Gastroesophageal sphincter (tissue), 3 donors: ENCODE data around the gene LONRF2.

Source experiments
- CTCF ChIP-seq, 4 experiments: fragments of 200-600 bp in 2 of 4; fragments of 450-650 bp in 2 of 4; sonication (generic) in 1 of 4; IDR thresholded peaks; one replicate each; pipeline ENCODE4 v1.5.1; 2017 to 2019; ENCODE audit warnings: antibody characterized with exemption in 4 of 4, mild to moderate bottlenecking in 2 of 4, moderate library complexity in 2 of 4
- EP300 ChIP-seq: sonication (generic); formaldehyde crosslinking; IDR thresholded peaks from one replicate; pipeline ENCODE4 v1.6.1; 2017; ENCODE audit warnings: antibody characterized with exemption, mild to moderate bottlenecking
- POLR2A ChIP-seq, 2 donors: fragments of 450-650 bp; IDR thresholded peaks; one replicate each; pipeline ENCODE4 v1.6.1; 2017; ENCODE audit warnings: antibody characterized with exemption in 2 of 2, mild to moderate bottlenecking in 2 of 2, moderate library complexity in 1 of 2
- POLR2AphosphoS5 ChIP-seq: sonication (generic); formaldehyde crosslinking; IDR thresholded peaks from one replicate; pipeline ENCODE4 v1.6.1; 2017; ENCODE audit warnings: antibody characterized with exemption

- no peak for TF ChIP-seq CTCF (IDR thresholded peaks at IDR 0.05)
- TF ChIP-seq POLR2AphosphoS5: no peak
- TF ChIP-seq EP300: no peak
- TF ChIP-seq POLR2A (IDR thresholded peaks at IDR 0.05): no peak
Observed at GRCh38 chr2:100344433-100344832, 22.1 kb upstream of the LONRF2 start.
